ENCODE measurements around the gene COG7. TPM values are rescaled to one million over a fixed set of nuclear protein-coding genes. Genes with fewer than 3 reads are reported as not detected.

The COG7 gene
- total and polyA plus RNA-seq, 2 donors (not counting 1 experiment from before 2014, with no cell fraction given): 17.5 to 20.9 TPM

GRCh38 chr16:23500862-23501225 lies 47.9 kb upstream of the COG7 start:
- H4K20me1 ChIP-seq (ENCODE audit: control insufficient read depth, extremely low read depth, insufficient read depth, low read length): peaks cover 4% of the 10 kb centered on the region
- no peak overlapping the region for H3K4me3 ChIP-seq (replicated peaks in 1 of 4; ENCODE audit: control extremely low read depth in 1 of 4, insufficient read depth in 1 of 4, low read depth in 3 of 4, low read length in 4 of 4)
- no peak overlapping the region for H3K27ac ChIP-seq (ENCODE audit: insufficient read depth, low read length)
- peaks cover 11% of the 10 kb centered on the region for H3K4me1 ChIP-seq (ENCODE audit: control insufficient read depth, extremely low read depth, insufficient read depth, low read length)
- H3K36me3 ChIP-seq (ENCODE audit: control insufficient read depth, insufficient read depth, low read length): peaks cover 2% of the 10 kb centered on the region
- TF ChIP-seq, protein P1, sequence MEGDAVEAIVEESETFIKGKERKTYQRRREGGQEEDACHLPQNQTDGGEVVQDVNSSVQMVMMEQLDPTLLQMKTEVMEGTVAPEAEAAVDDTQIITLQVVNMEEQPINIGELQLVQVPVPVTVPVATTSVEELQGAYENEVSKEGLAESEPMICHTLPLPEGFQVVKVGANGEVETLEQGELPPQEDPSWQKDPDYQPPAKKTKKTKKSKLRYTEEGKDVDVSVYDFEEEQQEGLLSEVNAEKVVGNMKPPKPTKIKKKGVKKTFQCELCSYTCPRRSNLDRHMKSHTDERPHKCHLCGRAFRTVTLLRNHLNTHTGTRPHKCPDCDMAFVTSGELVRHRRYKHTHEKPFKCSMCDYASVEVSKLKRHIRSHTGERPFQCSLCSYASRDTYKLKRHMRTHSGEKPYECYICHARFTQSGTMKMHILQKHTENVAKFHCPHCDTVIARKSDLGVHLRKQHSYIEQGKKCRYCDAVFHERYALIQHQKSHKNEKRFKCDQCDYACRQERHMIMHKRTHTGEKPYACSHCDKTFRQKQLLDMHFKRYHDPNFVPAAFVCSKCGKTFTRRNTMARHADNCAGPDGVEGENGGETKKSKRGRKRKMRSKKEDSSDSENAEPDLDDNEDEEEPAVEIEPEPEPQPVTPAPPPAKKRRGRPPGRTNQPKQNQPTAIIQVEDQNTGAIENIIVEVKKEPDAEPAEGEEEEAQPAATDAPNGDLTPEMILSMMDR (conservative IDR thresholded peaks at IDR 0.05 in 1 of 2, IDR thresholded peaks at IDR 0.05 in 1 of 2; ENCODE audit: low read depth in 1 of 2, low read length in 2 of 2): no peak
- TF ChIP-seq EZH2 (IDR thresholded peaks at IDR 0.05; ENCODE audit: low read length, missing control alignments): no peak
- DNase-seq (ENCODE audit: low read depth in 2 of 2): no peak
- H3K9ac ChIP-seq (ENCODE audit: insufficient read depth, low read length): no peak overlapping the region
- no peak overlapping the region for H2AFZ ChIP-seq (ENCODE audit: low read length)
- H3K79me2 ChIP-seq (ENCODE audit: control insufficient read depth, insufficient read depth, low read length): peaks cover 12% of the 10 kb centered on the region
- no peaks in the 10 kb centered on the region for H3K27me3 ChIP-seq (ENCODE audit: control insufficient read depth, insufficient read depth, low read length)
- H3K9me3 ChIP-seq (ENCODE audit: control insufficient read depth, insufficient read depth, low read depth, low read length): no peaks in the 10 kb centered on the region
- no peak overlapping the region for H3K4me2 ChIP-seq (ENCODE audit: extremely low read depth, insufficient read depth, low read length)

DNA sequence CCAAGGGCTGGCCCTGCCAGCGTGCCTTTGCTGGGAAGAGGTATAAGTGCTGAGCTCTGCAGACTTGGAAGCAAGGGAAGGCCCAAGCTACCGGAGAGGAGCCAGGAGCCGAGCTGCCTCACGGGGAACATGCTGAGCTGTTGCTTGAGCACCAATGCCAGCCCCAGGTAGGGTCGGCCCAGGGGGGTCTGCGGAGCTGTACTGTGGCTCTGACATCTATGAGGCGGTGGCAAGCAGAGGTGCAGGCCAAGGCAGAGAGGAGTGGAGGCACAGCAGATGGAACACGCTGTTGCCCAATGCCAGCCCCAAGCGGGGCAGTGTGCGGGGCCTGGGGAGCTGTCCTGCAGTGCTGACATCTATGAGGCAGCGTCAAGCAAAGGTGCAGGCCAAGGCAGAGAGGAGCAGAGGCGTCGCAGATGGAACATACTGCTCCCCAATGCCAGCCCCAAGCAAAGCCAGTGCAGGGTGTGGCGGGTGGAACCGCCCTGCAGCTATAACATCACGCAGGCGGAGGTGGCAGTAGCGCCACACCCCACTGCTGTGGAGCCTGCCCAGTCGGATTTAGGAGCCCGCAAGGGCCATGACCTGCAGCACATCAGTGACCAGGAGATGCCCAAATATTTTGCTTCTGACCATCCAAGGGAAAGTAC lies 47.3 kb upstream of the COG7 start:
- no peak for DNase-seq (ENCODE audit: low read depth in 2 of 2)
- Histone ChIP-seq H3K4me1 (ENCODE audit: control insufficient read depth, extremely low read depth, insufficient read depth, low read length) (peaks cover 11% of the 10 kb centered on the region), H3K36me3 (ENCODE audit: control insufficient read depth, insufficient read depth, low read length) (peaks cover 5% of the 10 kb centered on the region), H2AFZ (ENCODE audit: low read length) (no peak overlapping the region), H3K27me3 (ENCODE audit: control insufficient read depth, insufficient read depth, low read length) (no peaks in the 10 kb centered on the region), H3K9ac (ENCODE audit: insufficient read depth, low read length) (no peak overlapping the region), H4K20me1 (ENCODE audit: control insufficient read depth, extremely low read depth, insufficient read depth, low read length) (peaks cover 4% of the 10 kb centered on the region), H3K4me3 (replicated peaks in 1 of 4; ENCODE audit: control extremely low read depth in 1 of 4, insufficient read depth in 1 of 4, low read depth in 3 of 4, low read length in 4 of 4) (no peak overlapping the region), H3K4me2 (ENCODE audit: extremely low read depth, insufficient read depth, low read length) (no peak overlapping the region), H3K79me2 (ENCODE audit: control insufficient read depth, insufficient read depth, low read length) (peaks cover 12% of the 10 kb centered on the region), H3K9me3 (ENCODE audit: control insufficient read depth, insufficient read depth, low read depth, low read length) (no peaks in the 10 kb centered on the region), H3K27ac (ENCODE audit: insufficient read depth, low read length) (no peak overlapping the region)
- TF ChIP-seq EZH2 (IDR thresholded peaks at IDR 0.05; ENCODE audit: low read length, missing control alignments): no peak
- TF ChIP-seq, protein P1 (conservative IDR thresholded peaks at IDR 0.05 in 1 of 2, IDR thresholded peaks at IDR 0.05 in 1 of 2; ENCODE audit: low read depth in 1 of 2, low read length in 2 of 2): no peak

GRCh38 chr16:23499801-23500200 lies 46.8 kb upstream of the COG7 start:
- peaks cover 7% of the 10 kb centered on the region for H3K4me1 ChIP-seq (ENCODE audit: control insufficient read depth, extremely low read depth, insufficient read depth, low read length)
- H3K27ac ChIP-seq (ENCODE audit: insufficient read depth, low read length): no peak overlapping the region
- H3K9ac ChIP-seq (ENCODE audit: insufficient read depth, low read length): no peak overlapping the region
- no peaks in the 10 kb centered on the region for H3K9me3 ChIP-seq (ENCODE audit: control insufficient read depth, insufficient read depth, low read depth, low read length)
- no peak for DNase-seq (ENCODE audit: low read depth in 2 of 2)
- H2AFZ ChIP-seq (ENCODE audit: low read length): no peak overlapping the region
- H3K4me2 ChIP-seq (ENCODE audit: extremely low read depth, insufficient read depth, low read length): no peak overlapping the region
- peaks cover 2% of the 10 kb centered on the region for H4K20me1 ChIP-seq (ENCODE audit: control insufficient read depth, extremely low read depth, insufficient read depth, low read length)
- no peak overlapping the region for H3K4me3 ChIP-seq (replicated peaks in 1 of 4; ENCODE audit: control extremely low read depth in 1 of 4, insufficient read depth in 1 of 4, low read depth in 3 of 4, low read length in 4 of 4)
- peaks cover 5% of the 10 kb centered on the region for H3K36me3 ChIP-seq (ENCODE audit: control insufficient read depth, insufficient read depth, low read length)
- peaks cover 12% of the 10 kb centered on the region for H3K79me2 ChIP-seq (ENCODE audit: control insufficient read depth, insufficient read depth, low read length)
- H3K27me3 ChIP-seq (ENCODE audit: control insufficient read depth, insufficient read depth, low read length): no peaks in the 10 kb centered on the region
- TF ChIP-seq, protein P1 (conservative IDR thresholded peaks at IDR 0.05 in 1 of 2, IDR thresholded peaks at IDR 0.05 in 1 of 2; ENCODE audit: low read depth in 1 of 2, low read length in 2 of 2): no peak
- TF ChIP-seq EZH2 (IDR thresholded peaks at IDR 0.05; ENCODE audit: low read length, missing control alignments): no peak
